Uterus (tissue), 2 donors: ENCODE results near the gene RBM47.

Source experiments
- CTCF ChIP-seq, 4 experiments: fragments of 200-600 bp in 2 of 4; fragments of 450-650 bp in 2 of 4; sonication (generic) in 2 of 4; IDR thresholded peaks; one replicate each; pipeline ENCODE4 v1.5.1; 2016 to 2019; ENCODE audit warnings: antibody characterized with exemption in 4 of 4, mild to moderate bottlenecking in 2 of 4, moderate library complexity in 1 of 4
- POLR2A ChIP-seq, 2 donors: fragments of 450-650 bp; IDR thresholded peaks; one replicate each; pipeline ENCODE4 v1.6.1; 2016; ENCODE audit warnings: antibody characterized with exemption in 2 of 2, mild to moderate bottlenecking in 1 of 2, moderate library complexity in 1 of 2

- no peak for TF ChIP-seq CTCF (IDR thresholded peaks at IDR 0.05)
- no peak for TF ChIP-seq POLR2A (IDR thresholded peaks at IDR 0.05)
These were observed 43.6 kb downstream of the RBM47 start for GRCh38 chr4:40586034-40586433.
